Astrocyte (in vitro differentiated cells and primary cell): Measurements from ENCODE around the gene SELENBP1. TPM values are rescaled to one million over a fixed set of nuclear protein-coding genes. Genes with fewer than 3 reads are reported as not detected.

Source experiments
- DNase-seq: peaks from one replicate; pipeline ENCODE4 v3.0.0-alpha.2; 2010; ENCODE audit warnings: low read depth
- FAIRE-seq: peaks from 2 replicates; lab custom pipeline; 2011; peaks lifted over from hg19 to GRCh38; lab: Jason Lieb, UNC
- H2AFZ ChIP-seq: 2 replicates; pipeline ENCODE4 v1.6.0; 2012; ENCODE audit warnings: low read depth, low read length, inconsistent platforms
- H3K27ac ChIP-seq: 2 replicates; pipeline ENCODE4 v1.5.1; 2011; ENCODE audit warnings: low read depth, low read length, inconsistent platforms
- H3K27me3 ChIP-seq: 2 replicates; pipeline ENCODE4 v1.6.0; 2011; ENCODE audit warnings: low read length, inconsistent platforms; ENCODE audit not compliant: insufficient read depth
- H3K36me3 ChIP-seq: 2 replicates; pipeline ENCODE4 v1.5.1; 2011; ENCODE audit warnings: low read length, inconsistent platforms; ENCODE audit not compliant: insufficient read depth
- H3K4me1 ChIP-seq: 2 replicates; pipeline ENCODE4 v1.5.1; 2011; ENCODE audit warnings: low read length, inconsistent platforms; ENCODE audit not compliant: insufficient read depth
- H3K4me2 ChIP-seq: 2 replicates; pipeline ENCODE4 v1.6.0; 2012; ENCODE audit warnings: low read length, inconsistent platforms
- H3K4me3 ChIP-seq: 2 replicates; pipeline ENCODE4 v1.5.1; 2011; ENCODE audit warnings: low read depth, mild to moderate bottlenecking, low read length, inconsistent platforms; ENCODE audit not compliant: insufficient read depth
- H3K79me2 ChIP-seq: 2 replicates; pipeline ENCODE4 v1.6.0; 2012; ENCODE audit warnings: mild to moderate bottlenecking, low read length, inconsistent platforms; ENCODE audit not compliant: insufficient read depth
- H3K9ac ChIP-seq: 2 replicates; pipeline ENCODE4 v1.6.0; 2012; ENCODE audit warnings: mild to moderate bottlenecking, low read length, inconsistent platforms
- H3K9me3 ChIP-seq: 2 replicates; pipeline ENCODE4 v1.5.1; 2012; ENCODE audit warnings: low read depth, mild to moderate bottlenecking, low read length, inconsistent platforms; ENCODE audit not compliant: insufficient read depth
- H4K20me1 ChIP-seq: 2 replicates; pipeline ENCODE4 v1.6.0; 2012; ENCODE audit warnings: low read length, inconsistent platforms; ENCODE audit not compliant: insufficient read depth
- H3K27ac Mint-ChIP-seq: one replicate; pipeline ENCODE4 v1.8.0; 2021; ENCODE audit warnings: mild to moderate bottlenecking, mixed read lengths; ENCODE audit not compliant: unreplicated experiment
- H3K27me3 Mint-ChIP-seq: one replicate; pipeline ENCODE4 v1.8.0; 2021; ENCODE audit warnings: low read depth, mixed read lengths; ENCODE audit not compliant: unreplicated experiment
- H3K36me3 Mint-ChIP-seq: one replicate; pipeline ENCODE4 v1.8.0; 2021; ENCODE audit warnings: low read depth, mixed read lengths; ENCODE audit not compliant: unreplicated experiment
- H3K4me1 Mint-ChIP-seq: one replicate; pipeline ENCODE4 v1.8.0; 2021; ENCODE audit warnings: low read depth, mixed read lengths; ENCODE audit not compliant: unreplicated experiment
- H3K4me3 Mint-ChIP-seq: one replicate; pipeline ENCODE4 v1.8.0; 2021; ENCODE audit warnings: mild to moderate bottlenecking, moderate library complexity, mixed read lengths; ENCODE audit not compliant: unreplicated experiment
- H3K9me3 Mint-ChIP-seq: one replicate; pipeline ENCODE4 v1.8.0; 2021; ENCODE audit warnings: mild to moderate bottlenecking, mixed read lengths; ENCODE audit not compliant: unreplicated experiment
- CTCF ChIP-seq: IDR thresholded peaks from 2 replicates; pipeline ENCODE4 v1.5.1; 2011; ENCODE audit warnings: low read depth, mild to moderate bottlenecking, inconsistent platforms, low read length, moderate library complexity; ENCODE audit not compliant: insufficient read depth
- EZH2 ChIP-seq: IDR thresholded peaks from 2 replicates; pipeline ENCODE4 v1.6.1; 2012; ENCODE audit warnings: mild to moderate bottlenecking, low read length, inconsistent platforms; ENCODE audit not compliant: insufficient read depth
- total RNA-seq: library from RNA; stranded (reverse); gene quantifications from 2 replicates; pipeline ENCODE4 v1.2.1, GENCODE V29; 2021

Gene SELENBP1
- total RNA-seq, 1 donor from 2014 or later: 7.3 TPM

GRCh38 chr1:151364996-151365395 is 7.5 kb downstream of the SELENBP1 start:
- H3K4me1 ChIP-seq: no peaks in the 10 kb centered on the region
- H2AFZ ChIP-seq: no peak overlapping the region
- FAIRE-seq: no peak
- Mint-ChIP-seq H3K27me3 (peaks cover 6% of the 10 kb centered on the region), H3K36me3 (peaks cover 21% of the 10 kb centered on the region), H3K4me1 (no peaks in the 10 kb centered on the region), H3K27ac (no peak overlapping the region), H3K4me3 (no peak overlapping the region), H3K9me3 (peaks cover 38% of the 10 kb centered on the region)
- no peaks in the 10 kb centered on the region for H3K27me3 ChIP-seq
- no peaks in the 10 kb centered on the region for H3K79me2 ChIP-seq
- DNase-seq: no peak
- no peak overlapping the region for H3K9ac ChIP-seq
- H3K9me3 ChIP-seq: peaks cover 5% of the 10 kb centered on the region
- no peaks in the 10 kb centered on the region for H3K36me3 ChIP-seq
- H3K27ac ChIP-seq: no peak overlapping the region
- TF ChIP-seq EZH2: no peak
- H3K4me2 ChIP-seq: no peak overlapping the region
- no peak overlapping the region for H3K4me3 ChIP-seq
- H4K20me1 ChIP-seq: no peaks in the 10 kb centered on the region

- Histone ChIP-seq H3K36me3 (no peaks in the 10 kb centered on the region), H3K27ac (no peak overlapping the region), H3K79me2 (no peaks in the 10 kb centered on the region), H3K9ac (no peak overlapping the region), H3K27me3 (no peaks in the 10 kb centered on the region), H3K4me2 (no peak overlapping the region), H4K20me1 (no peaks in the 10 kb centered on the region), H3K4me3 (no peak overlapping the region), H2AFZ (no peak overlapping the region), H3K4me1 (no peaks in the 10 kb centered on the region), H3K9me3 (peaks cover 5% of the 10 kb centered on the region)
- Mint-ChIP-seq H3K4me1 (no peaks in the 10 kb centered on the region), H3K9me3 (peaks cover 38% of the 10 kb centered on the region), H3K4me3 (no peak overlapping the region), H3K27ac (no peak overlapping the region), H3K36me3 (peaks cover 21% of the 10 kb centered on the region), H3K27me3 (peaks cover 6% of the 10 kb centered on the region)
- no peak for TF ChIP-seq EZH2
- no peak for TF ChIP-seq CTCF
- DNase-seq: no peak
- no peak for FAIRE-seq
Observed at GRCh38 chr1:151362308-151363155, 10.0 kb downstream of the SELENBP1 start.

- no peaks in the 10 kb centered on the region for H3K27me3 ChIP-seq
- H3K9me3 ChIP-seq: peaks cover 5% of the 10 kb centered on the region
- no peak overlapping the region for H3K4me3 Mint-ChIP-seq
- no peaks in the 10 kb centered on the region for H3K79me2 ChIP-seq
- no peaks in the 10 kb centered on the region for H4K20me1 ChIP-seq
- H3K27ac Mint-ChIP-seq: no peak overlapping the region
- FAIRE-seq (no peak), DNase-seq (no peak)
- no peak overlapping the region for H3K27ac ChIP-seq
- H3K36me3 ChIP-seq: no peaks in the 10 kb centered on the region
- no peak for TF ChIP-seq CTCF
- TF ChIP-seq EZH2: no peak
- H3K4me3 ChIP-seq: no peak overlapping the region
- no peak overlapping the region for H3K4me2 ChIP-seq
- no peak overlapping the region for H3K9ac ChIP-seq
- H3K4me1 Mint-ChIP-seq: no peaks in the 10 kb centered on the region
- H3K27me3 Mint-ChIP-seq: peaks cover 6% of the 10 kb centered on the region
- peaks cover 38% of the 10 kb centered on the region for H3K9me3 Mint-ChIP-seq
- no peaks in the 10 kb centered on the region for H3K4me1 ChIP-seq
- no peak overlapping the region for H2AFZ ChIP-seq
- H3K36me3 Mint-ChIP-seq: peaks cover 21% of the 10 kb centered on the region
Observed at GRCh38 chr1:151361883-151362282, 10.6 kb downstream of the SELENBP1 start.
